ENCODE measurements around the gene KAT6B. TPM values are rescaled to one million over a fixed set of nuclear protein-coding genes. Genes with fewer than 3 reads are reported as not detected.

KAT6B gene
- polyA plus RNA-seq, 1 donor from 2014 or later = 11.5 TPM

DNA sequence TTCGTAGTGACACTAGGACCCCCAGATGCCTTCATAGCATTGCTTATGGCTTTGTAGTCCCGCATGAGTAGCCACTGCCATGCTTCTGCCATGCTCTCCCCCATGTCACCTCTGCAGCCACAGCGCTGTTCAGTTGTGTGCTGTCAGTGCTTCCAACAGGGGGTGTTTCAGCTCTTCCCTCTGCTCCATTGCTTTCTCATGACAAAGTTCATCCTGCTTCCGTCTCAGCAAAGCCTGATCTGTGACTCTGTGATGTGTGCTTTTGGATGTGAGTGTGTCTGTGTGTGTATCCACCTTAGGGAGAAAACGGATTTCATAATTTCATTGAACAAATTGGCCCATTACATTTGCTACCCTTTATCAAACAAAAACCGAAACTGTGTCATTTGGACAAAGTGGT, 150.2 kb downstream of the KAT6B start:
- Histone ChIP-seq H3K4me2 (ENCODE audit: low read length) (no peak overlapping the region), H3K27ac (ENCODE audit: low read length) (no peak overlapping the region), H3K27me3 (ENCODE audit: insufficient read depth, low read depth, low read length) (no peaks in the 10 kb centered on the region), H4K20me1 (ENCODE audit: insufficient read depth) (no peaks in the 10 kb centered on the region), H3K9ac (ENCODE audit: low read length) (no peak overlapping the region), H3K9me2 (ENCODE audit: insufficient read depth, low read length) (no peaks in the 10 kb centered on the region), H3K4me3 (ENCODE audit: low read length) (no peak overlapping the region), H3F3A (ENCODE audit: insufficient read depth, low read length, poor library complexity, severe bottlenecking) (no peaks in the 10 kb centered on the region), H3K79me2 (replicated peaks; ENCODE audit: insufficient read depth, low read length) (peaks cover 5% of the 10 kb centered on the region), H3K36me3 (ENCODE audit: insufficient read depth, low read length) (peaks cover 3% of the 10 kb centered on the region), H3K9me3 (ENCODE audit: low read length) (no peaks in the 10 kb centered on the region), H2AFZ (ENCODE audit: low read depth, low read length) (no peak overlapping the region)
- TF ChIP-seq RAD21 (conservative IDR thresholded peaks at IDR 0.05) (no peak), MXI1 (conservative IDR thresholded peaks at IDR 0.05; ENCODE audit: poor library complexity, severe bottlenecking) (no peak), REST (IDR thresholded peaks at IDR 0.05; ENCODE audit: borderline replicate concordance) (no peak), SMC3 (conservative IDR thresholded peaks at IDR 0.05; ENCODE audit: poor library complexity) (no peak), POLR2AphosphoS5 (IDR thresholded peaks at IDR 0.05) (no peak), EP300 (conservative IDR thresholded peaks at IDR 0.05; ENCODE audit: poor library complexity, severe bottlenecking) (no peak), EZH2 (IDR thresholded peaks at IDR 0.05; ENCODE audit: borderline replicate concordance, insufficient read depth, low read length, poor library complexity, severe bottlenecking) (no peak), CTCF (IDR thresholded peaks at IDR 0.05; ENCODE audit: poor library complexity, severe bottlenecking) (no peak), TAF1 (IDR thresholded peaks at IDR 0.05; ENCODE audit: low read depth) (no peak)

- H3K9me3 ChIP-seq (ENCODE audit: low read length) = no peaks in the 10 kb centered on the region
- TF ChIP-seq EZH2 (IDR thresholded peaks at IDR 0.05; ENCODE audit: borderline replicate concordance, insufficient read depth, low read length, poor library complexity, severe bottlenecking) (no peak), SMC3 (conservative IDR thresholded peaks at IDR 0.05; ENCODE audit: poor library complexity) (no peak), MXI1 (conservative IDR thresholded peaks at IDR 0.05; ENCODE audit: poor library complexity, severe bottlenecking) (no peak), TAF1 (IDR thresholded peaks at IDR 0.05; ENCODE audit: low read depth) (no peak), REST (IDR thresholded peaks at IDR 0.05; ENCODE audit: borderline replicate concordance) (no peak), EP300 (conservative IDR thresholded peaks at IDR 0.05; ENCODE audit: poor library complexity, severe bottlenecking) (no peak), CTCF (IDR thresholded peaks at IDR 0.05; ENCODE audit: poor library complexity, severe bottlenecking) (no peak)
These were observed 150.7 kb downstream of the KAT6B start for GRCh38 chr10:74977072-74977471.

More at GRCh38 chr10:74977072-74977471, 150.7 kb downstream of the KAT6B start:
- no peak overlapping the region for H3K4me2 ChIP-seq (ENCODE audit: low read length)
- no peaks in the 10 kb centered on the region for H3K27me3 ChIP-seq (ENCODE audit: insufficient read depth, low read depth, low read length)
- peaks cover 5% of the 10 kb centered on the region for H3K79me2 ChIP-seq (replicated peaks; ENCODE audit: insufficient read depth, low read length)
- peaks cover 3% of the 10 kb centered on the region for H3K36me3 ChIP-seq (ENCODE audit: insufficient read depth, low read length)
- no peak overlapping the region for H3K9ac ChIP-seq (ENCODE audit: low read length)
- no peak overlapping the region for H3K27ac ChIP-seq (ENCODE audit: low read length)
- H3F3A ChIP-seq (ENCODE audit: insufficient read depth, low read length, poor library complexity, severe bottlenecking) = no peaks in the 10 kb centered on the region
- H3K4me3 ChIP-seq (ENCODE audit: low read length) = no peak overlapping the region
- H3K9me2 ChIP-seq (ENCODE audit: insufficient read depth, low read length) = no peaks in the 10 kb centered on the region
- no peak overlapping the region for H2AFZ ChIP-seq (ENCODE audit: low read depth, low read length)
- H4K20me1 ChIP-seq (ENCODE audit: insufficient read depth) = no peaks in the 10 kb centered on the region
